GM12878 (cell line): ENCODE data around the gene TK2.

Experiments
- CBX3 ChIP-seq: fragments of 200-600 bp; sonication (generic); IDR thresholded peaks from 2 replicates; pipeline ENCODE4 v1.6.1; 2016; ENCODE audit warnings: low read depth, borderline replicate concordance
- CHD1 ChIP-seq: IDR thresholded peaks from 2 replicates; pipeline ENCODE4 v1.6.1; 2012; ENCODE audit warnings: low read depth, low read length, improper control_type of control experiment
- CREB1 ChIP-seq: IDR thresholded peaks from 2 replicates; pipeline ENCODE4 v1.6.1; 2012; ENCODE audit warnings: low read depth, mild to moderate bottlenecking, inconsistent platforms
- CTCF ChIP-seq, 3 experiments: IDR thresholded peaks in 2 of 3; conservative IDR thresholded peaks in 1 of 3; 2 replicates each; pipeline ENCODE4 v1.5.1; 2011; ENCODE audit warnings: low read depth in 3 of 3, low read length in 3 of 3, mild to moderate bottlenecking in 3 of 3, control low read depth in 2 of 3, moderate library complexity in 2 of 3, inconsistent platforms in 1 of 3, mixed read lengths in 1 of 3; ENCODE audit not compliant: control insufficient read depth in 2 of 3, insufficient read depth in 1 of 3; ENCODE audit errors: extremely low read depth in 1 of 3
- ELK1 ChIP-seq: IDR thresholded peaks from 2 replicates; pipeline ENCODE4 v1.6.1; 2012; ENCODE audit warnings: low read depth, low read length, improper control_type of control experiment
- POLR2A ChIP-seq: IDR thresholded peaks from 2 replicates; pipeline ENCODE4 v1.6.1; 2011; ENCODE audit warnings: low read depth, mild to moderate bottlenecking, low read length
- WRNIP1 ChIP-seq: IDR thresholded peaks from 2 replicates; pipeline ENCODE4 v1.6.1; 2011; ENCODE audit warnings: low read depth, low read length, improper control_type of control experiment, borderline replicate concordance
- ZNF274 ChIP-seq: IDR thresholded peaks from one replicate; pipeline ENCODE4 v1.8.0; 2011; ENCODE audit not compliant: insufficient read length, insufficient read depth
- ZZZ3 ChIP-seq: IDR thresholded peaks from 2 replicates; pipeline ENCODE4 v1.6.1; 2011; ENCODE audit warnings: low read depth; ENCODE audit not compliant: control insufficient read depth, insufficient read length

- TF ChIP-seq CBX3 (no peak), CTCF (IDR thresholded peaks at IDR 0.05 in 2 of 3, conservative IDR thresholded peaks at IDR 0.05 in 1 of 3; ENCODE audit: control insufficient read depth in 2 of 3, extremely low read depth in 1 of 3, insufficient read depth in 1 of 3, low read depth in 3 of 3, low read length in 3 of 3) (no peak), ZNF274 (no peak), POLR2A (no peak), WRNIP1 (no peak), CHD1 (no peak), CREB1 (no peak), ELK1 (no peak), ZZZ3 (no peak)
These were observed 61.4 kb downstream of the TK2 start for GRCh38 chr16:66488505-66488904.
